HG02759 (cell line): ENCODE results near the gene GPR158.

ENCODE experiments used
- ATAC-seq: cut with Tn5 transposase; IDR thresholded peaks from one replicate; pipeline ENCODE4 v1.9.1; 2021; ENCODE audit warnings: mild to moderate bottlenecking, moderate library complexity; ENCODE audit not compliant: unreplicated experiment

The GPR158 gene

GRCh38 chr10:25392132-25392531, 217.3 kb downstream of the GPR158 start:
- no peak for ATAC-seq

- no peak for ATAC-seq
Observed at GRCh38 chr10:25393621-25394020, 218.8 kb downstream of the GPR158 start.

DNA sequence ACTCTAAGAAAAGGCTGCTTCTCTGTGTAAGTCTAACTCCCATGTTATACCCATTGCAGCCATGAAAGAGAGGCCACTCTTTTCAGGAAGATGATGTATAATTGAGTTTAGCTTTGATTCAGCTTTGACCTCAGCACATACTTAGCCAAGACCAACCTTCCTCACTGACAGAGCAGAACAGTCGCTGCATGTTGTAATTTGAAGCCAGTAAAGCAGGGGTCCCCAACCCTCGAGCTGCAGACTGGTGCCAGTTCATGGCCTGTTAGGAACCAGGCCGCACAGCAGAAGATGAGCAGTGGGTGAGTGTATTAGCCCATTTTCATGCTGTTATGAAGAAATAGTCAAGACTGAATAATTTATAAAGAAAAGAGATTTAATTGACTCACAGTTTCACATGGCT, 223.9 kb downstream of the GPR158 start:
- no peak for ATAC-seq

DNA sequence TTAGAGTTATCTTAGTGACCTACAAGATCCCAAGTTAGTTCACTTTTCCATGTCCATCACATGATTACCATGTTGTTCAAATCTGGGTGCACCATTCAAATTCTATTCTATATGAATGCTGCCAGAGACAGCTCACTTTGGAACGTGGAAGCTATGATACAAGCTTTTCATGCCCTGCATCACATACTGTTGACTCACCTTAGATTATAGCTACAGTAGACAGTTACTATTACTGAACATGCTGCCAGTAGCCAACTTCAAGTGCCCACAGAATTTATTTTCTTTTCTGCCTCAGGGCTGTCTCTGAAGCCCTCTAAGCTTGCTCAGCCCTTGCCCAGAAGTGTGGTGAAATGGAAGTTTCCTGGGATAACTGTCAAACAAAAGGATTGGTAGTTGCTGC, 231.1 kb downstream of the GPR158 start:
- ATAC-seq, result no peak

DNA sequence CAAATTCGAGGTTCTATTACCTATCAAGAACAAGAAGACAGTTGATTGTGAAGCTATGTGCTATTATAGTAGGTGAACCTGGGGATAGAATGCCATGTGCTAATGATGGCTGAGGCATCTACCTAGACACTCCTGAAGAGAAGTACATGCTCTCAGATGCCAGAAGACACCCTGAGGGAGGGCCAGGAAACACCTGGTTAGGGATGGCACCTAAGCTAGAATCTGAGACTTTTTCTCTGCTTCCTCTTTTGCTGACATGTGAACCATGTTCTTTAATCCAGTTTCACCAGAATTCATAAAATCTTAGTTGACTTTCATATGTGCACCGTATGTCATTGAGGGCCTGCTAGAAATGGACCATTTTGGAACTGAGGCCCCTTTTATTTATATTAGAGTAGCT, 242.8 kb downstream of the GPR158 start:
- no peak for ATAC-seq

GRCh38 chr10:25425776-25426175, 251.0 kb downstream of the GPR158 start:
- no peak for ATAC-seq

DNA sequence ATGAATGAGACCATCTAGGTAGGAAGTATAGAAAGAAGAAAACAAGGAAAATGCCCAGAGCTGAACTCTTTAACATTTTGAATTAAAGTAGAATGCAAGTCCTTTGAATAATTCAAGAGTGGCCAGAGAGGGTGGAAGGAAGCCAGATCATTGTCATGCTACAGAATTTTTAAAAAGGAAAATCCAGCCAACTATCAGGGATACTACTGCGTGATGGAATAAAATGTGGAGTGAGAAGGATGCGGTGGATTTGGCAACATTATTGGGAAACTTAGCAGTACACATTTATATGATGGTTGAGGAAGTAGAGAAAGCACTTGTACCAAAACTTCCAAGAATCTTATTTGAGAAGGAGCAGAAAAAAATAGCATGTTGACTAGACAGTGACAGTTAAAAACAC, 261.6 kb downstream of the GPR158 start:
- no peak for ATAC-seq

GRCh38 chr10:25441270-25441669, 266.5 kb downstream of the GPR158 start:
- no peak for ATAC-seq

GRCh38 chr10:25444266-25444665, 269.5 kb downstream of the GPR158 start:
- ATAC-seq, result no peak

DNA sequence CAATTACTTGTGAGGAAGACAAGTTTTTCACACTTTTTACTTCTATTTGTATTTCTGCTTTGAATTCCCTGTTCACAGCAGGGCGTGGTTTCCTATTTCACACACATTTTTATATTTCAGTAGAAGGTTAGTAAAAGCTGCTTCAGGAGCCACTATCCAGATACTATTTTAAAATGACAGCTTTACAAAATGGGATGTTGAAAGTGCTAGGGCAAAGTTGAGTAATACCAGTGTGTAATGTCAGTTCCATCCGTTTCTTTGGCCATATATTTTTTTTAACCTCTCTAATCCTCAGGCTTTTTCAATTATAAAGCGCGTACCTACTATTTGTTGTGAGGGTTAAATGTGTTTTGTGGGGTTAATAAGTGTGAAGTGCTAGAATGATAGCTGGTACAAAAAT, 276.6 kb downstream of the GPR158 start:
- ATAC-seq, result no peak

- no peak for ATAC-seq
Observed at GRCh38 chr10:25453619-25454018, 278.8 kb downstream of the GPR158 start.

- ATAC-seq, result no peak
Observed at GRCh38 chr10:25455980-25456567, 281.3 kb downstream of the GPR158 start.

DNA sequence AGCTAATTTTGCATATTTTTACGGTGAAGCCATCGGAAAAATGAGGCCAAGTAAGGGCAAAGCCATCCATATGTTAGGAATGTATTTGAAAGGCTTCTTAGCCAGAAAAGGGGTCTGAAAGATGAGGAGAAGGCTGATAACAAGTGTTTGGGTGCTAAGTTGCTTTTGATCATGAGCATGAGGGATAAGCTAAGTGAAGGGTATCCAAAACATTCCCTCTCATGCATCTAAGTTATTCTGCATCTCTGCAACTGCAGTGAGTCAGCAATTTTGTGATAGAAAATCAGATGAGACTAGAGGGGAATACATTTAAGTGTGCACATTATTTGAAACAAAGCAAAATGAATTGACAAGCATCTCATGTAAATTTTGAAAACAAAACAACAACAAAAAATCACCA, 282.8 kb downstream of the GPR158 start:
- no peak for ATAC-seq

- no peak for ATAC-seq
Observed at GRCh38 chr10:25465582-25466372, 291.0 kb downstream of the GPR158 start.

DNA sequence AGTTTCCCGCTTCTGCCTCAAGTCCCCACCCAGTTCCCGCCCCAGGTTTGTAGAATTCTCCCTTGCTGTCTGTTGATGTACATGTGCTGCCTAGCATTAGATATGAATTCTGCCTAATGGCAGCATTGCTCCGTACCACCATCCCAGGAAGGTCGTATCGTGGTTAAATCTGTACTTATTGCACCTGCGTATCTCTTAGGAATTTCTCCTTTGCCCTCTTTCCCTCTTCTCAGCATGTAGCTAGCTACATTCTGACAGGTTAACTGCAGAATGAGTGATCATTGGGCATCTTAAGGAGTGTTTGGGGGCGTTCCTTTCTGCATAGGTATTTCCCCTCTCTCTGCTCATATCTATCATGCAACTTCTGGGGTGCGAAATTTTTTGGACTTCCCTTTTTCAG, 293.1 kb downstream of the GPR158 start:
- no peak for ATAC-seq

- ATAC-seq, result no peak
Observed at GRCh38 chr10:25481467-25481866, 306.7 kb downstream of the GPR158 start.

DNA sequence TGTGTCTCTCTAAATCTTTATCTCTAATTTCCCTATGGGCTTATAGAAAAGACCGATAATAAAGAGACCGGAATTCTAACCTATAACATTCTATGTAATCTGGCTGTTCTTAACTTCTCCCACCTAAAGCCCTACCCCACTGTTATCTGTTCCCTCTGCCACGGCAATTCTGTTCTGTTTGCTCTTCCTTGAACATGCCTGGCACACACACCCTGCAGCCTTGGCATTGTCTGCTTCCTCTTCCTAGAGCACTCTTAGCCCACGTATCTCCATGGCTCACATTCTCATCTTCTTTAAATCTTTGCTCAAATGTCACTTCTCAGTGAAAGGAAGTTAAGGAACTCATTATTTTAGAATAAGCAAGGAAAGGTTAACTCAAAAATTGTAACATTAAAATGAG, 309.2 kb downstream of the GPR158 start:
- no peak for ATAC-seq

GRCh38 chr10:25487266-25487665, 312.5 kb downstream of the GPR158 start:
- no peak for ATAC-seq

- no peak for ATAC-seq
Observed at GRCh38 chr10:25492040-25492439, 317.2 kb downstream of the GPR158 start.

- ATAC-seq, result no peak
Observed at GRCh38 chr10:25492680-25493079, 317.9 kb downstream of the GPR158 start.

DNA sequence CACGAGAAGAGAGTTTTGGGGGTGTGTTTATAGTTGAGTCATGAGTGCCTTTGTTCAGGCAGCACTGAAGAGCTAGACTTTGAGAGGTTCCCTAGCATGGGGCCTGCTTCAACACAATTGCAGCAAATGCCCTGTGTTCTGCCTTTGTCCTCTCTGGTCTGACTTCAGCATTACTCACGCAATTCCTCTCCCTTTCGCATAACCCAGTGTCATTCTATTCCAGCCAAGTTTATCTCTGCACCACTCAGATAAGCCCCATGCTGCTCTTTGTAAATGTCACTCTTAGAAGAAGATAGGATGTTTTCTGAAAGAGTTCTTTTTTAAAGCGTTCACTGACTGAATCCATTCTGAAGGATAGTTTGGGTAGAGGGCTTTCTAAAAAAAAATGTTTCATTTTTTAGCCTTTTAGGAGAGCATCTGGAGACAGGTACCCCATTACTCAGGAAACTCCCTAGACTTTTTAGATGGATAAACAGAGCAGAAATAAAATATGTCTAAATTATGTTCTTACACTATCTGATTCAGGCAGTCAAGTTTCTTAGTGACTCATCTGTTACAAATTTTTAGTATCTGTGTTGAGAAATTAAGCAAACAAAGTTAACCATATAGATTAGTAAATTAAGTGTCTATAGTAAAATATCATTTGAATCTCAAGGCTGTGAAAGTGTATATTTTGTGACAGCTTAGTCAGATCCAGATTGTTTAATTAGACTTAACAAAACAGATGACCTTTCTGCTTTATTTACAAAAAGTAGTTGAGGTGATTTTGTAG, 318.5 kb downstream of the GPR158 start:
- ATAC-seq, result no peak

DNA sequence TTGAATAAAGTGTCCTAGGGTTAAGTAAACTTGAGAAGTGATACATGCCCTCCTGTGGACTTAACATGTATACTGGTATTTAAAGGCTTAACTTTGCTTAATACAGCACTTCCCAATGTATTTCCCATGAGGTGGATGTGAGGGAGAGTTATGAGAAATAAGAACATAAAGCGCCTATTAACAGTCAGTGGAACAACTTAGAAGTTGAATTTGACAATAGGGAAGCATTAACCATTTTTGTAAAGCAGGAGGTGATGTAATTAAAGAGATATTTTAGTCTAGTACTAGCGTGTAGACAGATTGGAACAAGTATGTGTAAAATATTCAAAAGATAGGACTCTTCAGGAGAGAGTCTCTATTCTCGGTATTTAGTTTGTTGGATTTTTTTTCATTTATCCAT, 322.4 kb downstream of the GPR158 start:
- no peak for ATAC-seq
